GM23338 (cell line): Measurements from ENCODE around the gene CCR5. TPM values are rescaled to one million over a fixed set of nuclear protein-coding genes. Genes with fewer than 3 reads are reported as not detected.

Source experiments
- ATAC-seq: fragments of 200-7000 bp; cut with Tn5 transposase; 3 replicates; pipeline ENCODE4 v1.9.1; 2020
- DNase-seq: peaks from one replicate; pipeline ENCODE4 v3.0.0-alpha.2; 2015; ENCODE audit warnings: low spot score
- H2AFZ ChIP-seq: fragments of 200-600 bp; sonication (generic); 2 replicates; pipeline ENCODE4 v1.8.0; 2016; ENCODE audit warnings: antibody characterized with exemption, mild to moderate bottlenecking, moderate library complexity
- H3F3A ChIP-seq: fragments of 200-600 bp; sonication (generic); replicated peaks from 2 replicates; pipeline ENCODE4 v1.8.0; 2017; ENCODE audit warnings: antibody characterized with exemption, mixed run types, low read depth
- H3K27ac ChIP-seq: fragments of 200-600 bp; sonication (generic); 2 replicates; pipeline ENCODE4 v1.6.1; 2016; ENCODE audit warnings: low read depth
- H3K27me3 ChIP-seq: fragments of 200-600 bp; sonication (generic); 2 replicates; pipeline ENCODE4 v1.8.0; 2016; ENCODE audit warnings: mild to moderate bottlenecking, mixed run types, moderate library complexity; ENCODE audit not compliant: insufficient read depth
- H3K36me3 ChIP-seq: fragments of 200-600 bp; sonication (generic); 2 replicates; pipeline ENCODE4 v1.8.0; 2016; ENCODE audit warnings: mild to moderate bottlenecking; ENCODE audit not compliant: insufficient read depth
- H3K4me1 ChIP-seq: fragments of 200-600 bp; sonication (generic); 2 replicates; pipeline ENCODE4 v1.8.0; 2016; ENCODE audit warnings: mild to moderate bottlenecking, moderate library complexity; ENCODE audit not compliant: insufficient read depth
- H3K4me2 ChIP-seq: fragments of 200-600 bp; sonication (generic); 2 replicates; pipeline ENCODE4 v1.7.1; 2017; ENCODE audit warnings: mixed run types
- H3K4me3 ChIP-seq: fragments of 200-600 bp; sonication (generic); 2 replicates; pipeline ENCODE4 v1.6.1; 2016; ENCODE audit warnings: mixed run types
- H3K79me2 ChIP-seq: fragments of 200-600 bp; sonication (generic); replicated peaks from 2 replicates; pipeline ENCODE4 v1.8.0; 2017; ENCODE audit warnings: mild to moderate bottlenecking; ENCODE audit not compliant: insufficient read depth
- H3K9me2 ChIP-seq: fragments of 200-600 bp; sonication (generic); 2 replicates; pipeline ENCODE4 v1.8.0; 2017; ENCODE audit not compliant: insufficient read depth
- H4K20me1 ChIP-seq: fragments of 200-600 bp; sonication (generic); replicated peaks from 2 replicates; pipeline ENCODE4 v1.8.0; 2017; ENCODE audit warnings: mild to moderate bottlenecking; ENCODE audit not compliant: insufficient read depth
- H3K27ac Mint-ChIP-seq: 2 replicates; pipeline ENCODE4 v1.8.0; 2020; ENCODE audit warnings: inconsistent platforms, mild to moderate bottlenecking, moderate library complexity, mixed read lengths
- H3K27me3 Mint-ChIP-seq: 3 replicates; pipeline ENCODE4 v1.8.0; 2022; ENCODE audit warnings: low read depth, mild to moderate bottlenecking, moderate library complexity, mixed read lengths, inconsistent platforms; ENCODE audit not compliant: insufficient read depth, poor library complexity
- H3K36me3 Mint-ChIP-seq: 3 replicates; pipeline ENCODE4 v1.8.0; 2021; ENCODE audit warnings: low read depth, mild to moderate bottlenecking, inconsistent platforms, moderate library complexity, mixed read lengths
- H3K4me1 Mint-ChIP-seq: 3 replicates; pipeline ENCODE4 v1.8.0; 2020; ENCODE audit warnings: mild to moderate bottlenecking, inconsistent platforms, mixed read lengths
- H3K4me3 Mint-ChIP-seq: 3 replicates; pipeline ENCODE4 v1.8.0; 2021; ENCODE audit warnings: moderate library complexity, mild to moderate bottlenecking, inconsistent platforms, mixed read lengths
- H3K9me3 Mint-ChIP-seq: 3 replicates; pipeline ENCODE4 v1.8.0; 2020; ENCODE audit warnings: moderate library complexity, mild to moderate bottlenecking, inconsistent platforms, mixed read lengths
- JUNB ChIP-seq: IDR thresholded peaks from one replicate; pipeline ENCODE4 v1.6.1; 2016; ENCODE audit warnings: antibody characterized with exemption; ENCODE audit not compliant: unreplicated experiment
- NANOG ChIP-seq: IDR thresholded peaks from 2 replicates; pipeline ENCODE4 v1.6.1; 2016; ENCODE audit warnings: antibody characterized with exemption, borderline replicate concordance
- ZNF114 ChIP-seq: fragments of 250-450 bp; sonication (Bioruptor Pico); IDR thresholded peaks from 2 replicates; pipeline ENCODE4 v1.5.0; 2020; ENCODE audit warnings: mild to moderate bottlenecking, moderate library complexity
- ZNF331 ChIP-seq: fragments of 250-450 bp; sonication (Bioruptor Pico); IDR thresholded peaks from 2 replicates; pipeline ENCODE4 v1.5.0; 2020; ENCODE audit warnings: low read depth, mild to moderate bottlenecking, moderate library complexity
- polyA plus RNA-seq: library from polyadenylated mRNA; unstranded; fragments of >200 nt; fragmentation: Nextera tagmentation; extraction: Ambion mirVana; gene quantifications from 2 replicates; pipeline ENCODE4 v1.2.1, GENCODE V29; 2016
- total RNA-seq: library from RNA; depleted of rRNA; stranded (reverse); fragments of >200 nt; shearing (Covaris generic); gene quantifications from 2 replicates; pipeline ENCODE4 v1.2.3, GENCODE V29; 2014
- TF ChIP-seq, protein P1 (sequence below), 2 experiments: fragments of 200-600 bp in 1 of 2; sonication (generic) in 1 of 2; conservative IDR thresholded peaks; 2 replicates each; pipeline versions ENCODE4 v1.5.1 to v1.6.1; 2016 to 2017; ENCODE audit warnings: antibody characterized with exemption in 2 of 2, low read depth in 2 of 2, mild to moderate bottlenecking in 2 of 2, moderate library complexity in 1 of 2

CCR5 gene
- total and polyA plus RNA-seq, 2 experiments from 2014 or later, result not detected

DNA sequence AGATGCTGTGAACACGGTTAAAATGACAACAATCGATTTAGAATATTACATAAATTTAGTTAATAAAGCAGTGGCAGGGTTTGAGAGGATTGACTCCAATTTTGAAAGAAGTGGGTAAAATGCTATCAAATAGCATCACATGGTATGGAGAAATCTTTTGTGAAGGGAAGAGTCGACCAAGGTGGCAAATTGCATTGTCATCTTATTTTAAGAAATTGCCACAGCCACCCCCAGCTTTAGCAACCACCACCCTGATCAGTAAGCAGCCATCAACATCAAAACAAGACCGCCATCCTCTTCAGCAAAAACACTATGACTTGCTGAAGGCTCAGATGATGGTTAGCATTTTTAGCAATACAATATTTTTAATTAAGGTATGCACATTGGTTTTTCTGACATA, 5.7 kb upstream of the CCR5 start:
- H3K9me2 ChIP-seq, result peaks cover 3% of the 10 kb centered on the region; the same call in 1 of the 2 replicates
- TF ChIP-seq, protein P1, sequence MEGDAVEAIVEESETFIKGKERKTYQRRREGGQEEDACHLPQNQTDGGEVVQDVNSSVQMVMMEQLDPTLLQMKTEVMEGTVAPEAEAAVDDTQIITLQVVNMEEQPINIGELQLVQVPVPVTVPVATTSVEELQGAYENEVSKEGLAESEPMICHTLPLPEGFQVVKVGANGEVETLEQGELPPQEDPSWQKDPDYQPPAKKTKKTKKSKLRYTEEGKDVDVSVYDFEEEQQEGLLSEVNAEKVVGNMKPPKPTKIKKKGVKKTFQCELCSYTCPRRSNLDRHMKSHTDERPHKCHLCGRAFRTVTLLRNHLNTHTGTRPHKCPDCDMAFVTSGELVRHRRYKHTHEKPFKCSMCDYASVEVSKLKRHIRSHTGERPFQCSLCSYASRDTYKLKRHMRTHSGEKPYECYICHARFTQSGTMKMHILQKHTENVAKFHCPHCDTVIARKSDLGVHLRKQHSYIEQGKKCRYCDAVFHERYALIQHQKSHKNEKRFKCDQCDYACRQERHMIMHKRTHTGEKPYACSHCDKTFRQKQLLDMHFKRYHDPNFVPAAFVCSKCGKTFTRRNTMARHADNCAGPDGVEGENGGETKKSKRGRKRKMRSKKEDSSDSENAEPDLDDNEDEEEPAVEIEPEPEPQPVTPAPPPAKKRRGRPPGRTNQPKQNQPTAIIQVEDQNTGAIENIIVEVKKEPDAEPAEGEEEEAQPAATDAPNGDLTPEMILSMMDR (conservative IDR thresholded peaks at IDR 0.05; ENCODE audit: low read depth in 2 of 2), result no peak
- no peak for TF ChIP-seq JUNB
- Mint-ChIP-seq H3K27me3 (peaks cover 2% of the 10 kb centered on the region), H3K27ac (no peak overlapping the region), H3K4me1 (no peaks in the 10 kb centered on the region), H3K9me3 (no peaks in the 10 kb centered on the region), H3K36me3 (no peaks in the 10 kb centered on the region), H3K4me3 (no peak overlapping the region)
- no peak overlapping the region for H3K4me2 ChIP-seq
- H3K27ac ChIP-seq, result no peak overlapping the region
- no peak for DNase-seq
- H3K4me3 ChIP-seq, result no peak overlapping the region
- no peak for ATAC-seq
- H3K4me1 ChIP-seq, result no peaks in the 10 kb centered on the region
- no peaks in the 10 kb centered on the region for H3F3A ChIP-seq
- H3K36me3 ChIP-seq, result no peaks in the 10 kb centered on the region
- H3K27me3 ChIP-seq, result no peaks in the 10 kb centered on the region
- H4K20me1 ChIP-seq, result no peaks in the 10 kb centered on the region
- H3K79me2 ChIP-seq, result no peaks in the 10 kb centered on the region
- H2AFZ ChIP-seq, result no peak overlapping the region

DNA sequence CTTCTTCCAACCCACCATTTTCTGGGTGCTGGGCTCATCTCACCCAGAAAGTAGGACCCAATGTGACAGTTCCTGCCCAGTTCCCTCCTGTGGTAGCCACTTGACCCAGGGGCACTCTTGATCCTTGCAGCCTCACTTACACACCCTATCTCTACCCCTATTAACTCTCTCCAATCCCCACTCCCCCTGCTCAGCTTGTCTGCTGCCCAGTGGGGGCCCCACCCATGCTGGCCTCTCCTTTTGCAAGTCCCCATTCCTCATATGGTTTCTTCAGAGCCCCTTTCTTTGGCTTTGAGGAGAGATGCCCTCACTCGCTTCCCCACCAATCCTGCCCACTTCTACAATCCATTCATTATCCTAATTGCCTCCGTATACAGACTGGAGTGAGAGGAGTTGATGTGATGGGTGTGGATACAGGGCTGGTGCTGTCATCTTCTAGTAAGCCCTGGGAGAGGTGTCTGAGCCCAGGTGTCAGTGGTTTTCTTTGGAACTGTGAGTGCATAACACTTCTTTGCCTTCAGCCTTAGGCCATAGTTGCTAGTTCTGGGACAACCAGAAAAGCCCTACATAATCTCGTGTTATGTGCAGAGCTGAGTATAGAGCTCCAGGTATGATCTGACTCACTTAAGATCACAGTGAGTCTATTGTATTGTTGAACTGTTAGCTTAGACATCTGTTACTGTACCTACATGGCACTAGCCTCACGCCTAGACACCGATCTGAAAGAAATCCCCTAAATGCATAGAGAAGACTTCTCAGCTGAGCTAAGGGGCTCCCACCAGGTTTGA, 4.8 kb upstream of the CCR5 start:
- H3F3A ChIP-seq, result no peaks in the 10 kb centered on the region
- no peaks in the 10 kb centered on the region for H3K9me3 Mint-ChIP-seq
- ATAC-seq, result no peak
- no peaks in the 10 kb centered on the region for H3K79me2 ChIP-seq
- H3K36me3 ChIP-seq, result no peaks in the 10 kb centered on the region
- no peak overlapping the region for H2AFZ ChIP-seq
- no peak overlapping the region for H3K4me3 Mint-ChIP-seq
- H3K9me2 ChIP-seq, result peaks cover 3% of the 10 kb centered on the region; the same call in 1 of the 2 replicates
- H3K27me3 ChIP-seq, result no peaks in the 10 kb centered on the region
- H3K4me1 ChIP-seq, result no peaks in the 10 kb centered on the region
- no peak overlapping the region for H3K27ac ChIP-seq
- DNase-seq, result no peak
- H4K20me1 ChIP-seq, result no peaks in the 10 kb centered on the region
- no peaks in the 10 kb centered on the region for H3K36me3 Mint-ChIP-seq
- H3K4me3 ChIP-seq, result no peak overlapping the region
- TF ChIP-seq, protein P1 (conservative IDR thresholded peaks at IDR 0.05; ENCODE audit: low read depth in 2 of 2), result no peak
- TF ChIP-seq NANOG, result no peak
- TF ChIP-seq ZNF331 (CRISPR knock-in tag), result no peak
- TF ChIP-seq ZNF114, result no peak
- H3K4me2 ChIP-seq, result no peak overlapping the region
- no peaks in the 10 kb centered on the region for H3K4me1 Mint-ChIP-seq
- H3K27ac Mint-ChIP-seq, result no peak overlapping the region
- peaks cover 2% of the 10 kb centered on the region for H3K27me3 Mint-ChIP-seq
